GM19438 (cell line): ENCODE results near the gene CCDC74A.
"Not testable (repeated sequence)": the region's sequence is repeated elsewhere in the genome, so short reads cannot be mapped to it uniquely, and the experiment has no call there.

Source experiments
- ATAC-seq: cut with Tn5 transposase; IDR thresholded peaks from one replicate; pipeline ENCODE4 v1.9.1; 2021; ENCODE audit warnings: low read depth; ENCODE audit not compliant: unreplicated experiment

CCDC74A gene

DNA sequence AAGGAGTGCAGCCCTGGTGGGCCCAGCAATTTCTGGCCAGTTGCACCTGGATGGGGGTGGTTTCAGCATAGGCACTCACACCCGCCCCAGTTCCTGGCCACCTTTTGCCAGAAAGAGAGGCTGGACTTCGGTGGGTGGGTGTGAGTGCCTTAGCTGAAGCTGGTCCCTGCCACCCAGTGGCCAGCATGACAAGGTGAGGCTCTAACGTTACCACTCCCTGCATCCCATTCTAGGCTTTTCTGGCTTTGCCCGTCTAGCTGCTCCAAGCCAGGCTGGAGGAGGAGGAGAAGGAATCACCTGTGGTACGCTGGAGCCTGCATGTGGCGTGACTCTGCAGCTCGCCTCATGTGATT lies 17.1 kb downstream of the CCDC74A start:
- ATAC-seq = not testable (repeated sequence)

DNA sequence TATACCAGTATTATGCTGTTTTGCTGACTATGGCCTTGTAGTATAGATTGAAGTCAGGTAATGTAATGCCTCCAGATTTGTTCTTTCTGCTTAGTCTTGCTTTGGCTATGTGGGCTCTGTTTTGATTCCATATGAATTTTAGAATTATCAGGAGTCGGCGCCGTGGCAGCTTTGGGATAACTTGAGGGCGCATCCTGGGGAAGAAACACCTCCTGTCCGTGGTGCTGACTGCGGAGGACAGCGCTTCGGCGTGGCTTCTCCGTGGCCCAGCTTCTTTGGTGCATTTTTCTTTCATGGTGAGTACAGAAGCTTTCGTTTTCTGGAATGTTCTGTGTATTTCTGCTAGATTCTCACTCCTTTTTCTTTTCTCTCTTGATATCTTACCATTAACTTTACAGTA lies 25.2 kb downstream of the CCDC74A start:
- no peak for ATAC-seq

GRCh38 chr2:131556998-131557397 lies 29.3 kb downstream of the CCDC74A start:
- no peak for ATAC-seq

DNA sequence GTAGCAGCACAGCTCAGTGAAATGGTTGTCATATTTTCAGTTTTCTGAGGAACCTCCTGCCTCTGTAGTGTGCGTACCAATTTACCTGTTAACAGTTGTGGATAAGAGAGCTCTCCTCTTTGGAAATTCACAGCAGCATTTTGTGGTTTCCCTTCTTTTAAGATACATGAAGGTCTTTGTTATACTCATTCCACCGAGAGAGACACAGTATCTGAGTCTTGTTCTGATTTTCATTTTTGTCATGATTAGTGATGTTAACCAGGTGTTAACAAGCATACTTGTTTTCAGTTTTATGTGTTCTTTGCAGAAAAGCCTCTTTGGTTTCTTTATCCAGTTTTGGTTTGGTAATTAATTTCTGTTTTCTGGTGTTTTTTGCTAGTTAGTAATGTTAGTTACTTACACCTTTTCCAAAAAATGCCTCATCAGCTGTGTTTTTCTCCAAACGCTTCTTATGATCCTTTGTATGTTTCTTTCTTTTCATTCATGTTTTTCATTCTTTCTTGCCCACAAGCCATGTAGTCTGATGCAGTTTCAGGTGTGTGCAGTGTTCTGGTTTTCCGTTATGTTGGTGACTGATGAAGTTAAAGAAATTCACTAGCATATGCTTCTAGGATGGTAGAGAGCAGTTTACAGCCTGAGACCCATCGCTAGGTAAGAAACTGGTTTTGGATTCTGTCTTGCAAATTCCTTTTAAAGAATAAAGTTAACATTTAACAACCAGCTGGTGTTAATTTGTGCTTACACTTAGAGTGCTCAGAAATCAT lies 30.1 kb downstream of the CCDC74A start:
- no peak for ATAC-seq

GRCh38 chr2:131566371-131566770 lies 38.7 kb downstream of the CCDC74A start:
- no peak for ATAC-seq

DNA sequence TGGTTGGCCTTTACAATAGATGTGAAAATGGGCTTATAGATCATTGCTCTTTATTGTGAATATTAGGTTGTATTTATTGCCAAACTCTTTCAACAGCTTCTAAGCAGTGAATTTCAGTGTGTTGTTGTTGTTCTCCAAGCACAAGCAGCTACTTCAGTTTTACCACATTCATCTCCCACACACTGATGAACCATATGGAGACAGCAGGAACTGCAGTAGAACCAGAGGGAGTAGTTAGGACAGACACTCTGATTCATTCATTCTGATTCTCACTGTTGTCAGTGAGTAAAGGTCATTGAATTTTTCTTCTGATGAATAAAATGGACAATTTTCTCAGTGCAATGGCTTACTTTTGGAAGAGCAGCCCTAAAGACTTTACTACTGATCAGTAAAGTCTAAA lies 40.2 kb downstream of the CCDC74A start:
- no peak for ATAC-seq

- not testable (repeated sequence) for ATAC-seq
Observed at GRCh38 chr2:131568401-131568800, 40.7 kb downstream of the CCDC74A start.

GRCh38 chr2:131572175-131572574 lies 44.5 kb downstream of the CCDC74A start:
- no peak for ATAC-seq

DNA sequence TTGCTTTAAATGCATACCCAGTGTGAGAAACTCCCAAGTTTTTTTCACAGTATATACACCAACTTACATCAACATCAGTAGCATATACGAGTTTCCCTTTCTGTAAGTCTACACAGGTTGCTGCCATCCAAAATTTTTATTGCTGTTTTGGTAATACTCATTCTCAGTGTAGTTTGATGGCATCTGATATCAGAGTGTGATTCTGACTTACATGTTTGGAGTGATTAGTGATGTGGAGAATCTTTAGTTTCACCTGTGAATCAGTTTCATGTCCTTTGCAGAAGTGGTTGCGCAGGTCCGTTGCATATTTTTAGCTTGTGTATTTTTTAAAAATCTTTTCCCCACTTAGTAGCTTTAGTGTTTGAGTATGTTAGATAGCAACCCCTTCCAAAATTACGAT lies 50.1 kb downstream of the CCDC74A start:
- ATAC-seq = no peak

GRCh38 chr2:131580187-131580586 lies 52.5 kb downstream of the CCDC74A start:
- no peak for ATAC-seq
